IMR-90 (cell line): ENCODE measurements around the gene TEC. TPM values are rescaled to one million over a fixed set of nuclear protein-coding genes. Genes with fewer than 3 reads are reported as not detected.
"Not testable (repeated sequence)": the region's sequence is repeated elsewhere in the genome, so short reads cannot be mapped to it uniquely, and the experiment has no call there.

ENCODE experiments used
- ATAC-seq: fragments of 200-7000 bp; cut with Tn5 transposase; 2 replicates; pipeline ENCODE4 v1.9.1; 2020; ENCODE audit warnings: low read depth, mild to moderate bottlenecking, moderate library complexity
- BruUV-seq: library from RNA; stranded (reverse); fragments of 400-500 nt; replicated peaks from 2 replicates; lab custom pipeline; 2021; lab: Mats Ljungman, UMichigan
- CTCF ChIA-PET: fragments of 300-600 bp; formaldehyde crosslinking; extraction: SDS; loops from one replicate; lab custom pipeline; 2021; ENCODE audit warnings: antibody characterized with exemption; lab: Yijun Ruan, JAX
- POLR2A ChIA-PET: fragments of 300-600 bp; sonication (Branson Sonifier 250); formaldehyde crosslinking; loops from one replicate; lab custom pipeline; 2022; ENCODE audit warnings: antibody characterized with exemption; ENCODE audit not compliant: unreplicated experiment; lab: Charles Lee
- DNase-seq: peaks from one replicate; pipeline ENCODE4 v3.0.0; 2013
- H2AFZ ChIP-seq: replicated peaks from 2 replicates; pipeline ENCODE3; 2013; ENCODE audit warnings: low read length, mild to moderate bottlenecking; ENCODE audit not compliant: poor library complexity
- H2AK5ac ChIP-seq: 2 replicates; pipeline ENCODE4 v1.6.1; 2013; ENCODE audit warnings: low read depth, low read length, inconsistent platforms
- H2AK9ac ChIP-seq: replicated peaks from 2 replicates; pipeline ENCODE3; 2013; ENCODE audit warnings: mild to moderate bottlenecking, low read depth, low read length, moderate library complexity; ENCODE audit not compliant: poor library complexity
- H2BK120ac ChIP-seq: 2 replicates; pipeline ENCODE4 v1.6.1; 2013; ENCODE audit warnings: low read depth, low read length, inconsistent platforms
- H2BK15ac ChIP-seq: 3 replicates; pipeline ENCODE4 v1.6.1; 2013; ENCODE audit warnings: low read depth, low read length, inconsistent platforms
- H2BK20ac ChIP-seq: 2 replicates; pipeline ENCODE4 v1.6.1; 2013; ENCODE audit warnings: low read depth, mild to moderate bottlenecking, inconsistent platforms, low read length, moderate library complexity
- H2BK5ac ChIP-seq: 2 replicates; pipeline ENCODE4 v1.6.1; 2013; ENCODE audit warnings: mild to moderate bottlenecking, low read depth, low read length, inconsistent platforms; ENCODE audit not compliant: poor library complexity, severe bottlenecking
- H3K14ac ChIP-seq: replicated peaks from 2 replicates; pipeline ENCODE4 v1.6.1; 2013; ENCODE audit warnings: low read depth, low read length, inconsistent platforms
- H3K18ac ChIP-seq: 2 replicates; pipeline ENCODE4 v1.6.1; 2013; ENCODE audit warnings: low read depth, low read length, control low read depth
- H3K23ac ChIP-seq: 2 replicates; pipeline ENCODE4 v1.6.1; 2013; ENCODE audit warnings: low read depth, low read length, inconsistent platforms
- H3K27ac ChIP-seq: 2 replicates; pipeline ENCODE4 v1.5.1; 2013; ENCODE audit warnings: mild to moderate bottlenecking, control low read depth, low read length; ENCODE audit not compliant: insufficient read depth
- H3K27me3 ChIP-seq: 2 replicates; pipeline ENCODE4 v1.6.1; 2013; ENCODE audit warnings: low read length; ENCODE audit not compliant: control insufficient read depth, insufficient read depth
- H3K36me3 ChIP-seq: 2 replicates; pipeline ENCODE4 v1.6.1; 2013; ENCODE audit warnings: low read length, mixed read lengths; ENCODE audit not compliant: control insufficient read depth, insufficient read depth
- H3K4ac ChIP-seq: 2 replicates; pipeline ENCODE4 v1.6.1; 2013; ENCODE audit warnings: low read depth, low read length, inconsistent platforms
- H3K4me1 ChIP-seq: 2 replicates; pipeline ENCODE4 v1.6.1; 2013; ENCODE audit warnings: low read length, mixed read lengths; ENCODE audit not compliant: control insufficient read depth, insufficient read depth
- H3K4me2 ChIP-seq: 2 replicates; pipeline ENCODE4 v1.6.1; 2013; ENCODE audit warnings: low read depth, mild to moderate bottlenecking, control low read depth, low read length, moderate library complexity
- H3K4me3 ChIP-seq: 2 replicates; pipeline ENCODE4 v1.5.1; 2013; ENCODE audit warnings: low read depth, mild to moderate bottlenecking, control low read depth, low read length, moderate library complexity; ENCODE audit not compliant: insufficient read depth
- H3K56ac ChIP-seq: 2 replicates; pipeline ENCODE4 v1.6.1; 2013; ENCODE audit warnings: low read length, inconsistent platforms; ENCODE audit not compliant: insufficient read depth; ENCODE audit errors: extremely low read depth
- H3K79me1 ChIP-seq, 2 experiments: 2 replicates each; pipeline ENCODE4 v1.6.1; 2013; ENCODE audit warnings: low read length in 2 of 2, inconsistent platforms in 1 of 2, low read depth in 1 of 2
- H3K9ac ChIP-seq: 2 replicates; pipeline ENCODE4 v1.6.1; 2013; ENCODE audit warnings: low read depth, low read length, control low read depth
- H3K9me1 ChIP-seq: 2 replicates; pipeline ENCODE4 v1.6.1; 2013; ENCODE audit warnings: low read length, inconsistent platforms; ENCODE audit not compliant: insufficient read depth
- H3K9me3 ChIP-seq: 2 replicates; pipeline ENCODE4 v1.6.1; 2013; ENCODE audit warnings: low read length; ENCODE audit not compliant: control insufficient read depth, insufficient read depth
- H4K20me1 ChIP-seq: 2 replicates; pipeline ENCODE4 v1.6.1; 2013; ENCODE audit warnings: low read length, inconsistent platforms; ENCODE audit not compliant: insufficient read depth
- H4K5ac ChIP-seq: 2 replicates; pipeline ENCODE4 v1.6.1; 2013; ENCODE audit warnings: mild to moderate bottlenecking, low read depth, low read length, control low read depth
- H4K8ac ChIP-seq, 2 experiments: 2 replicates each; pipeline ENCODE4 v1.6.1; 2013; ENCODE audit warnings: low read depth in 2 of 2, low read length in 2 of 2, control low read depth in 1 of 2, inconsistent platforms in 1 of 2
- H4K91ac ChIP-seq: 2 replicates; pipeline ENCODE4 v1.6.1; 2013; ENCODE audit warnings: low read depth, low read length, inconsistent platforms; ENCODE audit not compliant: insufficient read depth
- CEBPB ChIP-seq: IDR thresholded peaks from 2 replicates; pipeline ENCODE4 v1.6.1; 2012; ENCODE audit warnings: low read depth, low read length, improper control_type of control experiment
- MXI1 ChIP-seq: IDR thresholded peaks from 2 replicates; pipeline ENCODE4 v1.6.1; 2012; ENCODE audit warnings: low read depth, mild to moderate bottlenecking, low read length, moderate library complexity, borderline replicate concordance
- NFE2L2 ChIP-seq: fragments of 150-350 bp; IDR thresholded peaks from 2 replicates; pipeline ENCODE4 v1.6.1; 2016; ENCODE audit warnings: low read depth, mild to moderate bottlenecking, low read length
- WGBS, 2 experiments: methylation state at CpG; one replicate each; pipeline versions ENCODE4 v1.1.5 to v1.1.7; 2013; ENCODE audit warnings: missing lambda C conversion rate in 2 of 2; ENCODE audit not compliant: insufficient read length in 1 of 2; ENCODE audit errors: extremely low coverage in 2 of 2; 5-methylcytosine and 5-hydroxymethylcytosine counted together
- dilution Hi-C: fragments of 300-500 bp; cut with HindIII; formaldehyde crosslinking; loops from one replicate; pipeline ENCODE4 v1.14.3; 2018; ENCODE audit warnings: low sequenced_read_pairs; ENCODE audit not compliant: unreplicated experiment
- in situ Hi-C: fragments of 300-500 bp; cut with MboI; formaldehyde crosslinking; loops from 3 replicates; pipeline ENCODE4 v1.14.3; 2019; ENCODE audit warnings: low sequenced_read_pairs, inconsistent platforms, mixed read lengths
- intact Hi-C: fragments of 100-400 bp; cut with micrococcal nuclease; formaldehyde crosslinking; loops from 2 replicates; pipeline ENCODE4 v1.10.0; 2022
- polyA plus RNA-seq, 3 experiments: library from polyadenylated mRNA; depleted of rRNA; stranded (reverse); fragments of >200 nt; gene quantifications; 2 replicates each; pipeline ENCODE4 v1.2.3, GENCODE V29; 2012; ENCODE audit warnings: low replicate concordance in 1 of 3
- total RNA-seq: library from RNA; depleted of rRNA; stranded (reverse); fragments of >200 nt; gene quantifications from 2 replicates; pipeline ENCODE4 v1.2.3, GENCODE V29; 2012

Gene TEC
- total and polyA plus RNA-seq, 2 of the 4 experiments (the other 2 are of a cell fraction), result 0.39 to 0.54 TPM

DNA sequence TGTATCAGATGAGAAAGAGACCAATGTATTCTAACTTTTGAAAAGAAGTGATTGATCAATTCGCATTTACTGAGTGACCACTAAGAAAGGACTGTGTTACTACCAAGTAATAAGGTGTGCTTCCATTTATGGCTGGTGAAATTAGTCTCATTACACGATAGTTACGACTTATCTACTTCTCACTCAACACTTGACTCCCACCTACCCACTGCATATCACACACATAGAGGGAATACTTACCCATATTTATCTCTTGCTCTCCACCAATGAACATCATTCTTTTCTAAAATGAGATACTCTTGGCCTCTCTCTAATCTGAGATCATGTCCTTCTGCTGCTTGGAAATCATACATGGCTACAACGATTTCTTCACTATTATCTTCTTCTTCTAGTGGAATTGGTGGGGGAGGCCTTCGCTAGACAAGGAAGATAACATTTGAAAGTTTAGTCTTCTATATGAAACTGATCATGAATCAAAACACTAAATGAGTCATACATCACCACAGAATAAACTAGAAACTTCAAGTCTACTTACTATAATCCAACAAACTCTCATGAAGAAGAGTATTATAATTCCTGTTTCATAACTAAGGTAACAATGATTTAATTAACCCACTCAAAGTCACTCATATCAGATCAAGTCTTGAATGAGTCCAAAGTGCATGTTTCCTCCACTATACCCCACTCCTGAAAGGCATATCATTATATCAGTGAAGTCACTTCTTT, 101.9 kb downstream of the TEC start:
- CTCF ChIA-PET, result no interaction called here

DNA sequence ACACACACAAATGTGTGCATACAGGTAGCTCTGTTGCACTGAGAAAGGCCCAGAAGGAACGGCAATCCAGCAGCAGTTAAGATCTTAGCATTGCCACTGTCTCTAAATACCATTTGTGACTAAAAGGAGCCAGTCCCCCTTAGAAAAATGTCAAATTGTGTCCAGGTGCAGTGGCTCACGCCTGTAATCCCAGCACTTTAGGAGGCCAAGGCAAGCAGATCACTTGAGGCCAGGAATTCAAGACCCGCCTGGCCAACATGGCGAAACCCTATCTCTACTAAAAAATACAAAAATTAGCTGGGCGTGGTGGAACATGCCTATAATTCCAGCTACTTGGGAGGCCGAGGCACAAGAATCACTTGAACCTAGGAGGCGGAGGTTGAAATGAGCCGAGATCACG, 105.1 kb downstream of the TEC start:
- DNase-seq, H2BK20ac ChIP-seq, intact Hi-C loops, CTCF ChIA-PET, H2AK9ac ChIP-seq, H3K4me1 ChIP-seq, H2BK5ac ChIP-seq, H4K8ac ChIP-seq, dilution Hi-C loops, H3K9ac ChIP-seq, H2BK15ac ChIP-seq, H3K36me3 ChIP-seq, H3K4me2 ChIP-seq, H4K20me1 ChIP-seq, H2BK120ac ChIP-seq, ATAC-seq, in situ Hi-C loops, H3K79me1 ChIP-seq, H2AK5ac ChIP-seq, H3K56ac ChIP-seq, H3K27ac ChIP-seq, H3K23ac ChIP-seq, H3K4ac ChIP-seq, H3K27me3 ChIP-seq, H3K18ac ChIP-seq, H3K9me1 ChIP-seq, H2AFZ ChIP-seq, H3K9me3 ChIP-seq, BruUV-seq, POLR2A ChIA-PET, H4K91ac ChIP-seq, H3K4me3 ChIP-seq, H4K5ac ChIP-seq, H3K14ac ChIP-seq: not testable (repeated sequence)
- WGBS, 2 experiments, result no CpG with 5 or more reads among the region's 9 CpGs

More for the DNA sequence above, 101.9 kb downstream of the TEC start:
- H3K4ac ChIP-seq, result no peak overlapping the region
- peak; percentile 32 for DNase-seq
- H2AK5ac ChIP-seq, result no peak overlapping the region
- H2BK5ac ChIP-seq, result no peak overlapping the region
- H3K27me3 ChIP-seq, result no peaks in the 10 kb centered on the region
- H2BK20ac ChIP-seq, result no peak overlapping the region
- in situ Hi-C loops (no loop called here), intact Hi-C loops (no loop called here), dilution Hi-C loops (no loop called here)
- no peaks in the 10 kb centered on the region for H4K20me1 ChIP-seq
- TF ChIP-seq NFE2L2 (no peak), CEBPB (no peak), MXI1 (no peak)
- H3K4me2 ChIP-seq, result no peak overlapping the region
- no peak overlapping the region for H4K8ac ChIP-seq
- peaks cover 1% of the 10 kb centered on the region; the same call in 1 of the 2 replicates for H3K4me1 ChIP-seq
- H3K14ac ChIP-seq, result no peak overlapping the region
- 90% methylated on average over 2 of the region's 5 CpGs; no CpG with 5 or more reads in 1 of the 2 experiments for WGBS, 2 experiments
- no peaks in the 10 kb centered on the region for H3K79me1 ChIP-seq
- no peaks in the 10 kb centered on the region for H3K36me3 ChIP-seq
- no peak overlapping the region for H3K27ac ChIP-seq
- no peaks in the 10 kb centered on the region for H3K9me1 ChIP-seq
- H2BK120ac ChIP-seq, result no peak overlapping the region
- no peak overlapping the region for H3K56ac ChIP-seq
- H2AK9ac ChIP-seq, result no peak overlapping the region
- H2AFZ ChIP-seq, result no peak overlapping the region
- no peak overlapping the region for H2BK15ac ChIP-seq
- no TSS peak for BruUV-seq
- no peak overlapping the region for H4K91ac ChIP-seq
- ATAC-seq, result no peak
- H3K23ac ChIP-seq, result no peak overlapping the region
- H4K5ac ChIP-seq, result no peak overlapping the region
- H3K9me3 ChIP-seq, result no peaks in the 10 kb centered on the region
- POLR2A ChIA-PET, result no interaction called here
- no peak overlapping the region for H3K18ac ChIP-seq
- H3K4me3 ChIP-seq, result no peak overlapping the region
- no peak overlapping the region for H3K9ac ChIP-seq
